DND-41 (cell line): ENCODE results near the gene KCNMA1.

Experiments
- ATAC-seq: fragments of 200-7000 bp; cut with Tn5 transposase; 3 replicates; pipeline ENCODE4 v1.9.1; 2021; ENCODE audit warnings: low read depth; ENCODE audit not compliant: insufficient read depth
- DNase-seq: peaks from one replicate; pipeline ENCODE4 v3.0.0-alpha.2; 2020
- H2AFZ ChIP-seq: 2 replicates; pipeline ENCODE4 v1.6.0; 2012; ENCODE audit warnings: low read depth, low read length
- H3K27ac ChIP-seq: 2 replicates; pipeline ENCODE4 v1.5.1; 2012; ENCODE audit warnings: low read length, inconsistent platforms
- H3K27me3 ChIP-seq: fragments of 200-600 bp; sonication (generic); 2 replicates; pipeline ENCODE4 v1.6.0; 2012; ENCODE audit warnings: low read length, mild to moderate bottlenecking, inconsistent platforms; ENCODE audit not compliant: insufficient read depth, poor library complexity
- H3K36me3 ChIP-seq: 2 replicates; pipeline ENCODE4 v1.5.1; 2012; ENCODE audit warnings: low read length, inconsistent platforms; ENCODE audit not compliant: insufficient read depth
- H3K4me1 ChIP-seq: 2 replicates; pipeline ENCODE4 v1.5.1; 2012; ENCODE audit warnings: mild to moderate bottlenecking, low read length; ENCODE audit not compliant: insufficient read depth
- H3K4me2 ChIP-seq: 2 replicates; pipeline ENCODE4 v1.6.0; 2012; ENCODE audit warnings: mild to moderate bottlenecking, moderate library complexity, low read length, inconsistent platforms; ENCODE audit not compliant: insufficient read depth
- H3K4me3 ChIP-seq, 2 experiments: fragments of 200-600 bp in 1 of 2; shearing (Covaris generic) in 1 of 2; 2 replicates each; pipeline ENCODE4 v1.5.1; 2012 to 2016; ENCODE audit warnings: inconsistent platforms in 2 of 2, low read length in 2 of 2, mild to moderate bottlenecking in 2 of 2, low read depth in 1 of 2, moderate library complexity in 1 of 2
- H3K79me2 ChIP-seq: 2 replicates; pipeline ENCODE4 v1.6.0; 2012; ENCODE audit warnings: low read length, inconsistent platforms; ENCODE audit not compliant: insufficient read depth
- H3K9ac ChIP-seq: 2 replicates; pipeline ENCODE4 v1.6.0; 2012; ENCODE audit warnings: low read depth, mild to moderate bottlenecking, inconsistent platforms, low read length, moderate library complexity
- H3K9me3 ChIP-seq: 2 replicates; pipeline ENCODE4 v1.5.1; 2012; ENCODE audit warnings: low read length, moderate library complexity, mild to moderate bottlenecking, inconsistent platforms; ENCODE audit not compliant: insufficient read depth, severe bottlenecking
- H4K20me1 ChIP-seq: 2 replicates; pipeline ENCODE4 v1.6.0; 2012; ENCODE audit warnings: low read length; ENCODE audit not compliant: insufficient read depth
- CTCF ChIP-seq: IDR thresholded peaks from 2 replicates; pipeline ENCODE4 v1.5.1; 2012; ENCODE audit warnings: borderline replicate concordance, low read length, moderate library complexity, mild to moderate bottlenecking; ENCODE audit not compliant: poor library complexity, severe bottlenecking; ENCODE audit errors: extremely low read depth
- EZH2 ChIP-seq: IDR thresholded peaks from 3 replicates; pipeline ENCODE4 v1.6.1; 2012; ENCODE audit warnings: borderline replicate concordance, low read depth, mild to moderate bottlenecking, moderate library complexity, low read length, inconsistent platforms; ENCODE audit not compliant: severe bottlenecking

KCNMA1 gene

GRCh38 chr10:77097625-77098024, 540.0 kb downstream of the KCNMA1 start:
- no peak for DNase-seq
- H3K27ac ChIP-seq, result no peak overlapping the region
- H2AFZ ChIP-seq, result no peak overlapping the region
- H3K27me3 ChIP-seq, result no peaks in the 10 kb centered on the region
- H3K79me2 ChIP-seq, result no peaks in the 10 kb centered on the region
- H3K9me3 ChIP-seq, result no peaks in the 10 kb centered on the region
- H3K4me3 ChIP-seq, result no peak overlapping the region
- no peak for ATAC-seq
- H3K4me1 ChIP-seq, result no peaks in the 10 kb centered on the region
- H3K9ac ChIP-seq, result no peak overlapping the region
- H4K20me1 ChIP-seq, result no peaks in the 10 kb centered on the region
- H3K4me2 ChIP-seq, result no peak overlapping the region
- TF ChIP-seq CTCF (no peak), EZH2 (no peak)
- H3K36me3 ChIP-seq, result no peaks in the 10 kb centered on the region

GRCh38 chr10:77093126-77093525, 544.5 kb downstream of the KCNMA1 start:
- Histone ChIP-seq H3K27ac (no peak overlapping the region), H3K4me2 (no peak overlapping the region), H3K79me2 (no peaks in the 10 kb centered on the region), H3K36me3 (no peaks in the 10 kb centered on the region), H3K4me1 (no peaks in the 10 kb centered on the region), H3K9ac (no peak overlapping the region), H3K27me3 (peaks cover 2% of the 10 kb centered on the region), H4K20me1 (no peaks in the 10 kb centered on the region), H2AFZ (no peak overlapping the region), H3K4me3 (no peak overlapping the region), H3K9me3 (no peaks in the 10 kb centered on the region)
- ATAC-seq, result no peak
- no peak for DNase-seq
- no peak for TF ChIP-seq CTCF

GRCh38 chr10:77091597-77092165, 545.9 kb downstream of the KCNMA1 start:
- Histone ChIP-seq H3K4me3 (no peak overlapping the region), H3K9me3 (no peaks in the 10 kb centered on the region), H4K20me1 (no peaks in the 10 kb centered on the region), H3K27ac (no peak overlapping the region), H3K4me1 (no peaks in the 10 kb centered on the region), H3K4me2 (no peak overlapping the region), H2AFZ (no peak overlapping the region), H3K79me2 (no peaks in the 10 kb centered on the region), H3K36me3 (no peaks in the 10 kb centered on the region), H3K27me3 (peaks cover 2% of the 10 kb centered on the region), H3K9ac (no peak overlapping the region)
- TF ChIP-seq EZH2, result no peak
- no peak for TF ChIP-seq CTCF
- ATAC-seq (no peak), DNase-seq (no peak)
